ENCODE results near the gene PDE4A. TPM values are rescaled to one million over a fixed set of nuclear protein-coding genes. Genes with fewer than 3 reads are reported as not detected.
"Not testable (repeated sequence)": the region's sequence is repeated elsewhere in the genome, so short reads cannot be mapped to it uniquely, and the experiment has no call there.

Gene PDE4A
- polyA plus RNA-seq, 12 donors = 2.4 to 5.2 (median 3.2) TPM; not detected in 1

DNA sequence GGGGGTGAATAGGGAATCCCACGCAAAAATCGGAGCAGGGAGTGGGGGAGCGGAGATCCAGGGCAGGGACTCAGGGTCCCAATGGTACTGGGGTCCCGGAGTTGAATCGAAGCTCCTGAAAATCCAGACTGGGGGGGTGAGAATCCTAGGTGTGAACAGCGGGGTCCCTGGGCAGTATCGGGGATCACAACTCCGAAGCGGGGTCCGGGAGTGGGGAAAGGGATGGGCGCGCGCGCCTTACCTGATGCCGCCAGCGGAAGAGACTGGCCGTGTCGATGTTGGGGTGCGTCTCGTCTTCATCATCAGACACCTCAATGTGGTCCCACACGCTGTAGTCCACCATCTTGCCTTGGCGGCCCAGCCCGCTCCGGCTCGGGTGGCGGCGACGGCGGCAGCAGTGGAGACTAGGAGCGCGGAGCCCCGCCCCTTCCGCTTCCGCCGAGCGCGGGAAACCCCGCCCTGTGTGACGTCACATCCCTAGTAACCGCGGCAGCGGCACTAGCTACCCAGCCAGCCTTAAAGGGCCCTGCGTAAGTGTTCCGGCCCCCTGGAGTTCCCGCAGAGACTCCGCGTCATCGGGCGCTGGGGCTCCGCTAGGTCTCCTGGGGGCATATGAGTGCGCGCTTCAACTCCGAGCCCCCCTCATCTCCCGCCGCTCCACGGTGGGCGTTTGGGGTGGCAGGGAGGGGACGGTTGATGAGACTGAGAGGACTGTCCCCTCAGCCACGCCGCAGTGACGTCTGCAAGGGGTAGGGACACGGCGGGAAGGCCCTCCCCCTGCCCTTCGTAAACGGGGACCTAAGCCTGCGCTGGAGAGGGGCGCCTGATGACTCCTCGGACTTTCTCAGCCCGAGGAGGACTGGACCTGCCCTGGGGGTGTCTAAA, 17.0 kb upstream of the PDE4A start, which contains the start of gene CDC37:
CDC37 (minus strand) TSS at position 406 of the 885 bp plus-strand sequence; CDS start at position 343, 63 bp downstream.
- DNase-seq = peak; percentile 98

DNA sequence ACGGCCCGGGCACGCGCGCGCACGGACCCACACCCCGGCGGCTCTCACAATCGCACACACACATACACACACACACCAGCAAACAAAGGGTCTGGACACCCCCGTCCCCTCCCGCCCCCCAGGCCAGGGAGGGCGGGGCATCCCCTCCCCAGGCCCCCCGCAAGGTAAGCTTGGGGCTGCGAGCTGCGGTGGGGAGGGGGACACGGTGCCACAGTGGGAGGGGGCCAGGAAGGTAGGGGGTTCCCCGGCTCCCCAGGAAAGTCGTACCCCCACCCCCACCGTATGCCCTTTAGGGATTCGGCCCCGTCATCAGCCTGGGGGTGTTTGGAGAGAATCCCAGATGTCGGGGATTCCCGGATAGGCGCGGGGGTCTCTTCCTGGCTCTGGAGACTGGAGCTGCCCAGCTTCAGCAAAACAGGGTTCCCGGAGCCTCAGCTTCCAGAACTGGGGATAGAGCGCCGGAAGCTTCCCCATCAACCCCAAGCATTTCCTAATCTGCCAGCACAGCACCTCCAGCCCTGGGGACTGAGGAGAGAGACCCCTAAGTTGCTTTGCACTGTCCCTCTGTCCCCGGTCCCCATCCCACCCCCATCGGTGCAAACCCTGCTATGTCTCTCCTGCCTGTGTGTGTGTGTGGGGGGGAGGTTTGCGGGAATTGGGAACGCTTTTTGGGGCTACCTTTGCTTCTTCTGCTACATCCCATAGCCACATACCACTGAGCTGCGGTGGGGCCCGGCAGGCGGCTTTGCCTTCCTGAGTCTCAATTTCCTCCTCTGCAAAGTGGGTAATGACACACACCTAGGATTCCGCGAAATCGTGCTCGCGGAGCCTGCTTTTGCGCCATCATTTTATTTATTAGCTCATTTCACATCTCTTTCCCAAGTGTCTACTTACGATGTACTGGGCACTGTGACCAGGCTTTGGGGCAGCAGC, 15.2 kb upstream of the PDE4A start:
- DNase-seq = no peak

DNA sequence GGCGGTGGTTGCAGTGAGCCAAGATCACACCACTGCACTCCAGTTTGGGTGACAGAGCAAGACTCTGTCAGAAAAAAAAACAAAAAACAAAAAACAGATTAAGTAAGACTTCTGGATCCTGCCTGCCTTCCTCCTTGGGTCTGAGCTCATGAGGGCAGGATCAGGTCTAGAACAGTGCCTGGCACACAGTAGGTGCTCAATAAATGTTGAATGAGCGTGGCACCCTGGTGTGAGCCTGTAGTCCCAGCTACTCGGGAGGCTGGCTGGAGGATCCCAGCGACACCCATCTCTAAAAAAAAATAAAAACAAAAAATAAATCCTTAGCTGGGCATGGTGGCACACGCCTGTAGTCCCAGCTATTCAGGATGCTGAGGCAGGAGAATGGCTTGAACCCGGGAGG, 14.1 kb upstream of the PDE4A start:
- no peak for DNase-seq

DNA sequence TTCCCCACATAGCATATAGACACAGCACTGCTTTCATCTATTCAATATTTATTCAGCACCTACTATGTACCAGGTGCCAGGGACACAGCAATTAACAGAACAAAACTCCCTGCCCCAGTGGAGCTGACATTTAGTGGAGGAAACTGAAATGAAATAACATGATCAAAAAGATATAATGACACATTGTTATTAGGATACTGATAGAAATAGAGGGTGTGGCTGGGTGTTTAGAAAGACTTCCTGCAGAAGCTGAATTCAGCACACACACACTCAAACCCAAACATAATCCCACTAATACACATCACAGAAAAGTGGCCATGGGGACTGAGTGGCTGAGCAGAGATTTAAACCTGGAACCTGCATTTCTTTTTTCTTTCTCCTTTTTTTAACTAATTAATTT, 13.2 kb upstream of the PDE4A start:
- DNase-seq = no peak

DNA sequence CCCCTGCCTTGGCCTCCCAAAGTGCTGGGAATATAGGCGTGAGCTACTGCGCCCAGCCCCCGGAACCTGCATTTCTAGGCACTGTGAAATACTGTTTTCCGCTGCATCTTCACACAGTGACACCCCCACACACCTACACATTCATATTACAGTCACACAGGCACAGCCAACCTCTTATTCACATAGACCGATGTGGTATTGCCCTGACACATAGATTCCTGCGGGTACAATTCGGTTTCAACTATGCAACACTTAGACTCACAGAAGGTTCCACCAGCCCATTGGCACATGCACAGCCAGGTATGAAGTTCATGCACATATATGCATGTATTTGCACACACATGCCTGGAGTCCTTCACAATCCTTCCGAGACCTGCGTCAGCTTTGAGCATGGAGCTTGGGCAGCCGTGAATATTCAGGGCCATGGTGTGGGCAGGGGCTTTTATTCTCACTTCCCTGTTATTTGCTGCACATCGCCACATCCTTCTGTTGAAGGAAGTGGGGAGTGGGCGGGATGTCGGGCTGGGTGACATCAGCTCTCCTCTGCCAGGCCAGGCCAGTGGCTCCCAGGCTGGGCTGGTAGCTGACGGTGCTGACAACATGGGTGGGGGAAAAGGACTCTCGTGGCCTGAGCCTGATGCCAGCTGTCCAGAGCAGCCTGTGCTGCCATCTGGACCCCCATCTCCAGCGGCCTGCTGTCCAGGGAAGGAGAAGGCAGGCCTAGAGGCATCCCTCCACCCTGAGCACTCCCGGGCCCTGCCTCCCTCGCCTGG, 11.6 kb upstream of the PDE4A start:
- DNase-seq = no peak

DNA sequence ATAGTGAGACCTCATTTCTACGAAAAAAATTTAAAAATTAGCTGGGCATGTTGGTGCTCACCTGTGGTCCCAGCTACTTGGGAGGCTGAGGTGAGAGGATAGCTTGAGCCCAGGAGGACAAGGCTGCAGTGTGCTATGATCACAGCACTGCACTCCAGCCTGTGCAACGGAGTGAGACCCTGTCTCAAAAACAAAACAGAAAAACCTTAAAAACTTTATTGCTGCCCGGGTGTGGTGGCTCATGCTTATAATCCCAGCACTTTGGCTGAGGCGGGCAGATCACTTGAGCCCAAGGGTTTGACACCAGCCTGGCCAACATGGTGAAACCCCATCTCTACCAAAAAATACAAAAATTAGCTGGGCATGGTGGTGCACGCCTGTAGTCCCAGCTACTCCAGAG, 9.1 kb upstream of the PDE4A start:
- not testable (repeated sequence) for DNase-seq

DNA sequence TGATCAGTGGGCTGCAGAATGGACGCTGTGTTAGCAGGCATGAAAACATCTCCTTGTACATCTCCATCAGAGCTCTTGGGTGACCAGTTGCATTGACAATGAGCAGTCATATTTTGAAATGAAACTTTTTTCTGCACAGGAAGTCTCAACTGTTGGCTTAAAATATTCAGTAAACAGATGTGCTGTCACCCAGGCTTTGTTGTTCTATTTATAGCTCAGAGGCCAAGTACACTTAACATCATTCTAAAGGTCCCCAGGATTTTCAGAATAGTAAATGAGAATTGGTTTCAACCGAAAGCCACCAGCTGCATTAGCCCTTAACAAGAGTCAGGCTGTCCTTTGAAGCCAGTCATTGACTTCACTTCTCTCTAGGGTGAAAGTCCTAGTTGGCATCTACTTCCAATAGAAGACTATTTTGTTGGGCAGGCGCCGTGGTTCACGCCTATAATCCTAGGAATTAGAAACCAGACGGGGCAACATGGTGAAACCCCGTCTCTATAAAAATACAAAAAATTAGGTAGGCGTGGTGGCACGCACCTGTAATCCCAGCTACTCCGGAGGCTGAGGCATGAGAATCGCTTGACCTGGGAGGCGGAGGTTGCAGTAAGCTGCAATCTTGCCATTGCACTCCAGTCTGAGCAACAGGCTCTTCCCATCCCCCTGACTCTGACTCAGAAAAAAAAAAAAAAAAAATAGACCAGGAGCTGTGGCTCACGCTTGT, 7.9 kb upstream of the PDE4A start:
- no peak for DNase-seq

DNA sequence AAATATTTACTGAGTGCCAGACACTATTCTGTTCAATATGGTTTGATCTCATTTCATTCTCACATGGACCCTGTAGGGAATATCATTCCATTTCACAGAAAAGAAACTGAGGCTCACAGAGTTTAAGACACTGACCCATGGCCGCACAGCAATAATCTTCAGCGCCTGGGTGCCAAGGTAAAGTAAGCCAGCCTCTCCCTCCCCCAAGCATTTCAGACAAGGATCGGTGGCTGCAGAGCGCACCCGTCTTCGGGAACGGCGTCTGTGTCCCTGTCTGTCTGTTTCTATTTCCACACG, 4.3 kb upstream of the PDE4A start:
- DNase-seq = no peak

DNA sequence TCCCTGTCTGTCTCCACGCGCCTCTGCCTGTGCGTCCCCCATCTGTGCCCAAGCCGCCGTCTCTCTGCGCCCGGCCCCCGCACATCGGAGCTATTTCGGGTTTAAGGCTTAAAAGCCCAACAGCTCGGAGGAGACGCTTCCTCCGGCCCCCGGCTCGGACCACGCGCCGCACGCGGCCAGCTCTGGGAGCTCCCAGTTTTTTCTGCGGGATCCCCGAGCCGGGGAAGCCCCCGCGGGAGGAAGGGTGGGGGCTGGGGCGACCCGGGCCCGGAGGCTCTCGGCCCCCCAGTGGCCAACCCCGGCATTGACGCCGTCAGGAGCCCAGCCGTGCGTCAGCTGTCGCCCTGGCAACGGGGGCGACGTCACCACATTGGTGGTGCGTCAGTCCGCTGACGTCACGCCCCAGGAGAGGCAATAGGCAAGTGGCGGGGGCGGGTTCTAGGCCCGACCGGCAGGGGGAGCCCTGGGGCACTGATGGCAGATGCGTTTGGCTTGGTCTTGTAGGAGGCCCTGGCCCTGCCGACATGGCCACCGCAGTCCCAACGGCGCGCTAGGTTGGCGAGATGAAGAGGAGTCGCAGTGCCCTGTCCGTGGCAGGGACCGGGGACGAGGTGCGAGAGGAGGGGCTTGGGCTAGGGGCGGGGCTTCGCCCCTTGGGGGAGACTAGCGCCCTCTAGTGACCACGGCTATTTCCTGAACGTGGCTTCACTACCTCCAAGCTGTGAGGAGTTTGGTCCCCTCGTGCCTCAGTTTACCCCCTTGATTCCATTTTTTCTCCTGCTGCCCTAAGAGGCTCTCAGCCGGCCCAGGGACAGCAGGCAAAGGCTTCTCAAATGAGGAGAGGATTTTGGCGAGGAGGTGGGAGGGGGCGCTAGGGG, 3.7 kb upstream of the PDE4A start:
- peak; percentile 73 for DNase-seq

DNA sequence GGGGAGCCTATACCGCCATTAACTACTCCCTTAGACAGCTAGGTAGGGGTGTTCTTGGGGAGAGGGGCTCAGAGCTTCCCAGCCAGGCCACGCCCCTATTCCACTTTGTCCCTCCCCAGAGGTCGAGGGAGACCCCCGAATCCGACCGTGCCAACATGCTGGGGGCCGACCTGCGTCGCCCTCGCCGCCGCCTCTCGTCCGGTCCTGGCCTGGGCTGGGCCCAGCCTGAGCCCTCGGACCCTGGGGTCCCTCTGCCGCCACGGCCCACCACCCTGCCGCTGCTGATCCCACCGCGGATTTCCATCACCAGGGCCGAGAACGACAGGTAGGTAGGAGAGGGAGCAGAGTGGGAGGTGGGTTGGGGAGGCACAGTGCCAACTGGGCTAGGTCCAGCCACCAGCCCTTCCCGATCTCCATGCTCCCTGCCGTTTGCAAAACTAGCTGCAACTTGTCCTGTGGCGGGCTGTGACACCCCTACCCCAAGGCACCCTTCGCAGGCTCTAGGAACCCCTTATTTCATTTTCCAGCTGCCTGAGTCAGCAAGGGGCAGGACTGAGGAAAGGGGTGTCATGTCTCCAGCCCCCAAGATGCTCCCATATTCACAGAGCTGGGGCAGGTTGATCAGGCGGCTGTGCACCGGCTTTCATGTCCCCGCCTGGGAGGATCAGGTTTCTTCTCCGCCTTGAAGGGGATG, 2.6 kb upstream of the PDE4A start:
- DNase-seq = no peak

DNA sequence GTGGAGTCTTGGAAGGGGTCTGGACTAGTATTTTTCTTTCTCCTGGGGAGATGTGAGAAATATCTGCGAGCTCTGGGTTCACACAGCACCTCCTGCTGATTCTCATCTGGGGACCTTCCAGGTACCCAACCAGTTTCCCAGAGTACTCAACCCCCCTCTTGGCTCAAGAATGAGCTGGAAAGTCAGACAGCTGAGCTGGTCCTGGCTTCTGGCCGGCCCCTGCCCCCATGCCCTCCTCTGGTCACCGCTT, 2.2 kb upstream of the PDE4A start:
- no peak for DNase-seq

DNA sequence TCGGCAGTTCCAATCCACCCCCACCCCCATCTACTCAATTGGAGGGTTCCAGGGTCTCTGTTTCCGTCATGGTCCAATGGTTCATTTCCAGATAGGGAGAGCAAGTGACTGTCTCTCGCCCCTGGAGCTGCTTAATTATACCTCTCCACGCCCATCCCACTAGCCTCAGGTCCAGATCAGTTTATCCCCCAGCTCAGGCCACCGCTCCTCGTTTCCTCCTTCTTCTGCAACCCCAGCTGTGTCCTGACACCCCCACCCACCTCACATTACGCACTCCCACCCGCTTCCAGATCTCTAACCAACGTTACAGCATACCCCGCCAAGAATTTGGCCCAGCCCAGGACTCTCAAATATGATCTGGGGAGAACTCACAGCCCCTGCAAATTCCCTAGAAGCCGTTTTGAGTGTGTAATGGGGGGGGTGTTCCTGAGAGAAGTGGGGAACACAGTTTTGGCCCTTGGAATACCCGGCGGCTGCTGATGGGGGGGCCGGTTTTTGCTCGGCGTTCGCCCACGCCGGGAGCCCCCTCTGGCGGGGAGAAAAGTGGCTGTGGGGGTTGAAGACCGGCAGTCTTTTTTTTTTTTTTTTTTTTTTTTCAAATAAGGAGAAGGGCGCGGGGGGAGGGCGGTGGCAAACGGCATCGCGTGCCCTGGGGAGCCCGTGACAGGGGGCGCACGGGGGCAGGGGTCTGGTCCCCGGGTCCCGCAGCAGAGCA, 1.7 kb upstream of the PDE4A start:
- DNase-seq = no peak

DNA sequence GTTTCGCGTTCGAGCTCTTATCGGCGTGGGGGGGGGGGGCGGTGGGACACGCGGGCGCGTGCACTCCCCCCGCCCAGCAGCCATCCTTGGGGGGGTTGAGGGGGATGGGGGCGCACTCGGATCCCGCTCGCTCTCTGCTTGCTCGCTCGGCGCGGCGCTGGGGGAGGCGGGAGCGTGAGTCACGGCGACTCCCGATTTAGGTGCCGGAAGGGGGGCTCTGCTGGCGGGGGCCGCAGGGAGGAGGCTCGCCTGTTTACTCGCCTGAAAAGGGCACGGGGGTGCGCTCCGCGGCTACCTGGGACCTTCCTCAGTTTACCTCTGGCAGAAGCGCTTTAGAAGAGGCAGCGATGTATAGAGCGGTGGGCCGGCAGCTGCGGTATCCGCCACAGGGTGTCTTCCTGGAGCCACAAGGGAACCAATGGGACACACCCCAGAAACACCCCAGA, 1.1 kb upstream of the PDE4A start:
- DNase-seq = no peak

DNA sequence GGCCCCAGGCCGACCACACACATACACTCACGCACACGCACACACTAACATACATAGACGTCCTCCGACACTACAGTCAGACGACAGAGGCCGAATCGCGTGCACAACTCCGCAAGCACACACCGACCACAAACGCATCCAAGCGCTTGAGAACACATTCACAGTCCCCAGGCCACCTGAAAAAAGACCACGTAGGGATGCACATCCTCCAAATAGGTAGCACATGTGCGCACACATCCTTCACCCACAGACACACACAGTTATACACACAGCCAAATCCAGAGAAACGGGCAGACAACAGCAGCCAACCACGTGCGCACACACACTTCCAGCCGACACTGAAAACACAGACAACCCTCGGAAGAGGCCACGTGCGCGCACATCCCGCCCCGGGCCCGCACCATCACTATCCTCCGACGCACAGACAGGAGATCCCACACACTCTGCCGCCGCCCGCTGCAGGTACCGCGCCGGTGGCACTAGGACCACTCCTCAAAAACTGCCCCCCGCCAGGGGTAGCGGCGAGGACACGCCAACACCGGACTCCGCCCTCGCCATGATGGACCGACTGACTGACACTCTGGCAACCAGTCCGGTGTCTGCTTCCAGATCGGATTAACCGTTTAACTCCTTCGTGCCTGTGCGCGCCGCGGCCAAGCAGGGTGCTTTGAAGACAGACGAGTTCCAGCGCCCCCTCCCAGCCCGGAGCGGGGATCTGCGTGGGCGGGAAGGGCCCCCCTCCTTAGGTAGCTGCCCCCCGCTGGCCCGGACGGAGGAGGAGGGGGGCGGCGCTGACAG, 493 bp upstream of the PDE4A start:
- DNase-seq = no peak

DNA sequence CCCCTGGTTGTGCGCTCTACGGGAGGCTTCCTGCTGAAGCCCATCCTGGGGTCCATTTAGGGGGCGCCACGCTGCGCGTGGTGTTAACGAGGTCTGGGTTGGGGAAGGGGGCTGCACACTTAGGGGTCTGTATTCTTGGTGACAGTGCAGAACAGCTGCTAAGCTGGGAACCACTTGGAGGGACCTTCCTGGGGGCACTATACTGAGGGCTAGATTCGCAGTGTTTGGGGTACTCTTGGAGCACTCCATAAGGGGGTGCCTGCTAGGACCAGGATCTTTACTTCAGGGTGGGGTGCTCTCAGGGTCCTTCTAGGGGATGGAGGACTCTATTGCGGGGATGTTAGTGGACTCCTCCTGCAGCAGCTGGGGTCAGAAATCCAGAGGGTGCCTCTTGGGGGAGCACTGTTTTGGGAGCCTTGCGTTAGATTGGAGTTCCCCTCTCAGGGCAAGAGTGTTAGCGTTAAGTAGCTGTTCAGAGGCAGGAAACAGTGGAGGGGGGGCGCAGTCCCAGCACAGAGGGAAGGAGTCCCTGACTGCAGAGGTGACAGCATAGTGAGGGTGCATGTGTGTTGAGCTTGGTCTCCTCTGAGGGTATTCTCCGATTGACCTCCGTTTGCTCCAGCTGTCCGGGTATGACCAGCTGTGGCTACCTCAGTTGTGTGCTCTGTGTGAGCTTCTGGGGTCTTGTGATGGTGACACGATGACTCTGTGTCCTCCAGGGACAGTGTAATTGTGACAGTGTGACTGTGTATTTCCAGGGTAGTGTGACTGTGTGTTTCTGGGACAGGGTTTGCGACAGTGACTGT, 1.1 kb downstream of the PDE4A start:
- no peak for DNase-seq

DNA sequence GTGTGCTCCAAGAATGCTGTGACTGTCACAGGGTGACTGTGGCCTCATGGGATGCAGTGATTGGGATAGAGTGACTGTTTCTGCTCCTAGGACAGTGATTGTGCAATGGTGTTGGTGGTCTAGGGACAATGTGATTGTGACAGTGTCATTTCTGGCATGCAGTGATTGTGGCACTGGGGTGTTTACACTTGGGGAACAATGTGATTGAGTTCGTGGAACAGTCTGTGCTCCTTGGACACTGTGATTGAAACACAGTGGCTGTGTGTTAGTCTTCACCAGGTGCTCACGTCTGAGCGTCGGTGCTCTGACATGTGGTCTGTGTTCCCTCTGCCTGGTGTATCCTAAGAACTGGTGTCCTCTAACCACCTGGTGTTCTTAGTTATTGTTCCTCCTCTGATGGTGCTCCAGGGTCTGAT, 1.7 kb downstream of the PDE4A start:
- DNase-seq = no peak

DNA sequence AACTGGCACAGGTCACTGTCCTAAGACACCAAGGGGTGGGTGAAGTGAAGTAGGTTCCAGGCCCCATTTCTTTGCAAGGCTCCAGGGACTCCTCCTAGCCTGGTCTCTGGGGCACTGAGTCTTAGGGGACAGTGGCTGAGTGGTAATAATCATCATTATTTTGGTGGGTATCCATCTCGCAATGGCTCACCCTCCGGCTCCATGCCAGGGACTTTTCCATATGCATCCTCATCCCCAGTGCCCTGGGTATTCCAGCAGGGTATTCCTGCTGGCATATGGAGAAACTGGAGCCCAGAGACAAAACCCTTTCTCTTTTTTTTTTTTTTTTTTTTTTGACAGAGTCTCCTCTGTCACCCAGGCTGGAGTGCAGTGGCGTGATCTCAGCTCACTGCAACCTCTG, 2.5 kb downstream of the PDE4A start:
- DNase-seq = no peak

Data from muscle of arm (tissue), 12 donors.